ENCODE measurements around the gene DCAF12L1.

The DCAF12L1 gene

DNA sequence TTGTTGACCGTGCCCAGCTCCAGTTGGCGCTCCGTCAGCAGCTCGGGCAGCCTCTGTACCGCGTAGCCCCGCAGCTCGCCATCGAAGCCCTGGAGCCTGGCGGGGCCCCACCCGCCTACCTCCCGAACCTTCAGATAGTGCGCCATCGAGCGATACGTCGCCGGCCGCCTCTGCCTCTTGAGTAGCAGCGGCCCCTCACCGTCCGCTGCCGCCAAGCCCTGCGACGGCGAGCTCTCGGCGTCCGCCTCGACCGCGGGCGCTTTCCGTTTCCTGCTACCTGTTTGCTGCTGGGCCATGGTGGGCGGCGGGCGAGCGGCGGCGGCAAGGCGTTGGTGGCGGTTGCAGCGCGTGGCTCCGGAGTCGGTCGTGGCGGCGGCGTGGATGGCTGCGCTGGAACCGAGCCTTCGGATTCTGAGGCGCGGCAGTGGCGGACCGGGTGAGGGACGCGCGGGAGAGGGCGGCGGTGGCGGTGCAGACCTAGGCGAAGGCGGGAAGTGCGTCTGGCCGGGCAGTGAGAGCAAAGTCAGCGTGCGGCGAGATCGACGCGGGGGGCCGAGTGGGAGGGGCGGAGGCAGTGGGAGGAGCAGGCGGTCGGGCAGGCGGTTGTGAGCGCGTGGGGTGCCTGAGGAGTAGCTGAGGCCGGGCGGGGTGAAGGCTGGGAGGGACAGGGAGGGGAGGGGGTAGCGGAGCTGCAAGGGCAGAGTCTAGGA is at the start of gene DCAF12L1:
Gene DCAF12L1, minus strand, starts transcription at position 502 of the 710 bp plus-strand sequence. Its CDS starts 206 bp downstream, at position 296.
- DNase-seq (ENCODE audit: low read depth in 2 of 2, low spot score in 1 of 2): no peak

DNA sequence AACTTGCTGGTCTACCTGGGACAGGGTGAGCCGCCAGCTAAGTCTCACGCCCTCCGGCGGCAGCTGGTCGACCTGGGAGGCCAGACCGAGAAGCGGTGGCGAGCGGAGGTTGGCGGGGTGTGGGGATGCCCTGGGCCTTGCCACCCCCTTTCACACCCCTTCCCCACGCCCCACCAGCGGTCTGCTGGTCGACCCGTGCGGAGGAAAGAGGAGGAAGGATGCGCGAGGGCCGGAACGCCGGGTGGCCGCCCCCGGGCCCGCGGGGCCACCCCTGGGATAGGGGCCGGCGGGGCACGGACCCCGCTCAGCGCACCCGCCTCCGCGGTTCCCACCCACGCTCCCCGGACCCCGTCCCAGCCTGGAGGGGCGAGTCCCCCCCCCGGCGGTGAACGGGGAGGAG is 28.3 kb upstream of the DCAF12L1 start:
- DNase-seq (ENCODE audit: low read depth in 2 of 2, low spot score in 1 of 2): no peak

DNA sequence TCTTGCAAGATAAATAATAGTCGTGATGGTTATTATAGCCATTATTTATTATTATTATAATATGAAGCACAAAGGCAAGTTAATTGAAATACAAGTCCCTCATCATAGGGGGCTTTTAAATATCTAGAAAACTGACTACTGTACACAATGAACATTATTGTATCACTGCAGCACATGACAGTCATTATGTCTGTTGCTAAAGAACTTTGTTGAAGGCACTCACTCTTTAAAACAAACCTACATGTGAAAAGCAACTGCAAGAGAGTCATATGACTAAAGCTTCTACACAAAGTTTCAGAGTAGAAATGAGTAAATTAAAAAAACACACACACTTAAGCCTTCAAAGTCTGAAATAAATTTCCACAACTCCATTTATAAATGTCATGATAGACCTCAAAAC is 23.3 kb upstream of the DCAF12L1 start:
- DNase-seq (ENCODE audit: low read depth in 2 of 2, low spot score in 1 of 2): no peak

DNA sequence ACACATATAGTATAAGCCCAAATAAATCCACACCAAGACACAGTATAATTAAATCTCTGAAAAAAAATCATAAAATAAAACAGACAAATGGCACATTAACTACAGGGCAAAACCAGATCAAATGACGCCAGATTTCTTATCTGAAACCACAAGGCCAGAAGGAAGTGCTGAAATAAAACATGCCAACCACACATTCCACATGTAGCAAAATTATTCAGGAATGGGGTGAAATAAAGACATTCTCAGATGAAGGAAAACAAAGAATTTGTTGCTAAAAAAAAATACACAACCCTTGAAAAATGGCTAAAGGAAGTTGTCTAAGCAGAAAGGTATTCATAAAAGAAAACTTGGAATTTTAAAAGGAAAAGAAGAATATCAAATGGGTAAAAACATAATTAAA is 4.5 kb upstream of the DCAF12L1 start:
- no peak for DNase-seq (ENCODE audit: low read depth in 2 of 2, low spot score in 1 of 2)

DNA sequence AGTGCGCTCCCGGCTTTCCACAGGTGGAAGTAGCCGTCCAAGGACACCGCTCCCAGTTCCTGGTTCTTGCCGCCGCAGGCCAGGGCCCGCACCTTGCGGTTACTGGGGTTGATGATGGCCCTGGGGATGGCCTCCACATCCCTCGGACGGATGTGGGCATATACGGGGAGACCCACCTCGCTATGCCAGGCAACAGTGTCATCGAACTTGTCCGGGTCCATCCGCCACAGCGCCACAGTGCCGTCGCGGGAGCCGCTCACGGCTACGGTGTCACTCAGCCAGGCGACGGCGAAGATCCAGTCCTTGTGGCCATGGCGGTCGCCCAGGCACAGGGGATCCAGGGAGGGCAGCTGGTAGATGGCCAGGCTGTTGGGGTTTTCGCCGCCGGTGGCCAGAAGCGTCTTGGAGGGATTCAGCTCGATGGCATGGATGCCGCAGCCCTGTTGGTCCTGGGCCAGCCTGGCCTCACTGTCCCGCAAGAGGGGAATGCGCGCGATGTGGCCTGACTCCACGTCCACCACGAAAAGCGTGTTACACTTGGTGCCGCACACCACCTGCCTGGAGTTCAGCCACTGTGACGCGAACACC is 795 bp downstream of the DCAF12L1 start:
- DNase-seq (ENCODE audit: low read depth in 2 of 2, low spot score in 1 of 2): no peak

DNA sequence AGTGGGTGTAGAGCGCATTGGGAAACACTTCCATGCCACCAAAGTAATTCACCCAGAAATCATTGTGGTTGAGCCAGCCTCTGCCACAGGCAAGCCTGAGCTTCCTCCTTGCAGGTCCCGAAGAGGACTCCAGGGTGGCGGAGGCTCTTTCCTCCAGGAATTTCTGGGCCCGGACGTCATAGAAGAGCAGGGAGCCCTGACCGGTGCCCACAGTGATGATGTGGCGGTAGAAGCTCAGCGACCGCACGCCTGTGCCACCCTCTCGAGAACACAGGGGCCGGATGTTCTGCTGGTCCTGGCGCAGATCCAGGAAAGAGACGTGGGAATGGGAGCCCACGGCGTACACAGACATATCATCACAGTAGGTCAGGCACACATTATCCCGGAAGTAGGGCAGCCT is 1.3 kb downstream of the DCAF12L1 start:
- DNase-seq (ENCODE audit: low read depth in 2 of 2, low spot score in 1 of 2): no peak

DNA sequence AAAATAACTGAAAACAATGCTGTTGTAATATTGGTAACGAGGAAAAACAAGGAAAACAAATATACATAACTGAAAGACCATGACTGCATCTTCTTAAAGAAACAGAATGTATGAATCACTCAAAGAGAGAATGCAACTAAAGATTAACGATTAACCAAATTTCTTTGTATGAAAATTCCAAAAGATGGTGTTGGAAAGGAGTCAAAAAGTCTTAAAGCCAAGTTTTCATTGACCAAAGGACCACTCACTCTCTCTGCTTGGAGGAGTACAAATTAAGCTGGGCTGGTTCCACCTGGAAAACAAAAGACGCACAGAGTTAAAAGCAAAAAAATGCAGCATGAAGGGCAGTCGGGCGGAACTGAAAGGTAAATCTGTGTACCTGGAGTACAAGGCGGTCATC is 1.8 kb downstream of the DCAF12L1 start:
- no peak for DNase-seq (ENCODE audit: low read depth in 2 of 2, low spot score in 1 of 2)

DNA sequence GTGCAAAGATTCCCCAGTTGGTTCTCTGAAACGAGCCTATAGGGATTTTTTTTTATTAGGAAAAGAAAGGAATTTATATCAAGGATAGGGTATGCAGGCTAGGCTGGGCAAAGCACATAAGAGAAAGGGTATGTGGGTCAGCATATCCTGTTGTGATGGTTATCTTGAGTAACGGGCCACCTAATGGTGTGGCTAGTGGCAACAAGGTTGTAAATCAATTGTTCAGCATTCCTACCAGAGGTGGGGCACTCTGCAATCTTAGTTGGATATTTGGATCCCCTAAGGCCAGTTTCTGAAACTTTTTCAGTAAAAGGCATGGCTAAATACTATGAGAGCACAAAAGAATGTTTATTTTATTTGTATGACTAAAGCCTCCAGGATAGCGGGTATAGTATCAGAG is 42.7 kb downstream of the DCAF12L1 start:
- no peak for DNase-seq (ENCODE audit: low read depth in 2 of 2, low spot score in 1 of 2)

Data from stimulated activated CD8-positive, alpha-beta memory T cell treated with anti-CD3 and anti-CD28 coated beads, Interleukin-4, amount 100 ng/mL, for 4 hours (primary cell).